ENCODE measurements around the gene FGF19. TPM values are rescaled to one million over a fixed set of nuclear protein-coding genes. Genes with fewer than 3 reads are reported as not detected.

FGF19 gene
- total RNA-seq (2022; extraction: Qiagen RNA extraction; ENCODE audit: low read depth), result 0.09 to 0.13 TPM (median 0.10 TPM) in 5 replicates

GRCh38 chr11:69703768-69704507, at the start of gene FGF19:
Gene FGF19 (minus strand): TSS chr11:69704022. CDS start chr11:69703876, 146 bp downstream.

GRCh38 chr11:69674886-69675714, 28.7 kb downstream of the FGF19 start, which contains the start of gene LTO1:
Gene LTO1 (minus strand): TSS chr11:69675353. CDS start chr11:69675239, 114 bp downstream.

Other genes with a start within 250 kb of the FGF19 start
- not detected in 5 replicates for gene LINC01488, start 222.4 kb downstream of the FGF19 start, total RNA-seq (2022; extraction: Qiagen RNA extraction; ENCODE audit: low read depth)
- 173 to 209 TPM (median 205 TPM) in 5 replicates for gene CCND1, start 62.9 kb downstream of the FGF19 start, total RNA-seq (2022; extraction: Qiagen RNA extraction; ENCODE audit: low read depth)
- gene LTO1, start 28.7 kb downstream of the FGF19 start, total RNA-seq (2022; extraction: Qiagen RNA extraction; ENCODE audit: low read depth), result 28.0 to 35.9 TPM (median 32.3 TPM) in 5 replicates
- not detected in 5 replicates for gene FGF4, start 71.3 kb upstream of the FGF19 start, total RNA-seq (2022; extraction: Qiagen RNA extraction; ENCODE audit: low read depth)
- gene FGF3, start 115.4 kb upstream of the FGF19 start, total RNA-seq (2022; extraction: Qiagen RNA extraction; ENCODE audit: low read depth), result not detected in 5 replicates